Keratinocyte (primary cell): Measurements from ENCODE around the gene GPR180. TPM values are rescaled to one million over a fixed set of nuclear protein-coding genes. Genes with fewer than 3 reads are reported as not detected.

Experiments used
- DNase-seq: peaks from one replicate; pipeline ENCODE4 v3.0.0-alpha.2; 2011; ENCODE audit warnings: low read depth, missing footprints, low spot score
- FAIRE-seq: peaks from 2 replicates; lab custom pipeline; 2011; peaks lifted over from hg19 to GRCh38; lab: Jason Lieb, UNC
- H2AFZ ChIP-seq: 2 replicates; pipeline ENCODE4 v1.6.0; 2012; ENCODE audit warnings: low read length, control low read depth, inconsistent platforms; ENCODE audit not compliant: control insufficient read depth
- H3K27ac ChIP-seq: 2 replicates; pipeline ENCODE4 v1.5.1; 2011; ENCODE audit warnings: low read length; ENCODE audit not compliant: control insufficient read depth, insufficient read depth
- H3K27me3 ChIP-seq: 3 replicates; pipeline ENCODE4 v1.6.0; 2011; ENCODE audit warnings: low read length; ENCODE audit not compliant: control insufficient read depth, insufficient read depth; ENCODE audit errors: extremely low read depth
- H3K36me3 ChIP-seq, 2 experiments: 2 replicates in 1 of 2; 3 replicates in 1 of 2; pipeline ENCODE4 v1.5.1; 2011; ENCODE audit warnings: low read length in 2 of 2, mild to moderate bottlenecking in 1 of 2; ENCODE audit not compliant: control insufficient read depth in 2 of 2, insufficient read depth in 2 of 2; ENCODE audit errors: extremely low read depth in 1 of 2
- H3K4me1 ChIP-seq: 3 replicates; pipeline ENCODE4 v1.5.1; 2011; ENCODE audit warnings: low read length; ENCODE audit not compliant: control insufficient read depth, insufficient read depth; ENCODE audit errors: extremely low read depth
- H3K4me2 ChIP-seq: 3 replicates; pipeline ENCODE4 v1.6.0; 2011; ENCODE audit warnings: low read depth, low read length; ENCODE audit not compliant: control insufficient read depth, insufficient read depth; ENCODE audit errors: extremely low read depth
- H3K4me3 ChIP-seq, 3 experiments: fragments of 200-600 bp in 1 of 3; sonication (generic) in 1 of 3; 2 replicates in 2 of 3; 3 replicates in 1 of 3; pipeline ENCODE4 v1.5.1; 2011 to 2016; ENCODE audit warnings: low read length in 3 of 3, mild to moderate bottlenecking in 3 of 3, control low read depth in 2 of 3, inconsistent platforms in 1 of 3, low read depth in 1 of 3, mixed read lengths in 1 of 3, mixed run types in 1 of 3, moderate library complexity in 1 of 3; ENCODE audit not compliant: control insufficient read depth in 2 of 3, insufficient read depth in 2 of 3; ENCODE audit errors: extremely low read depth in 1 of 3
- H3K79me2 ChIP-seq: 2 replicates; pipeline ENCODE4 v1.6.0; 2012; ENCODE audit warnings: low read length; ENCODE audit not compliant: control insufficient read depth, insufficient read depth
- H3K9ac ChIP-seq: 3 replicates; pipeline ENCODE4 v1.6.0; 2011; ENCODE audit warnings: low read length; ENCODE audit not compliant: control insufficient read depth, insufficient read depth; ENCODE audit errors: extremely low read depth
- H3K9me1 ChIP-seq: 3 replicates; pipeline ENCODE4 v1.6.0; 2011; ENCODE audit warnings: low read length; ENCODE audit not compliant: control insufficient read depth, insufficient read depth; ENCODE audit errors: extremely low read depth
- H3K9me3 ChIP-seq: 2 replicates; pipeline ENCODE4 v1.5.1; 2012; ENCODE audit warnings: low read depth, low read length; ENCODE audit not compliant: control insufficient read depth
- H4K20me1 ChIP-seq: 3 replicates; pipeline ENCODE4 v1.6.0; 2011; ENCODE audit warnings: low read length; ENCODE audit not compliant: control insufficient read depth, insufficient read depth; ENCODE audit errors: extremely low read depth
- EZH2 ChIP-seq: IDR thresholded peaks from one replicate; pipeline ENCODE4 v1.6.1; 2012; ENCODE audit warnings: inconsistent platforms, mild to moderate bottlenecking, low read length, moderate library complexity
- dilution Hi-C: fragments of 300-500 bp; cut with MboI; formaldehyde crosslinking; loops from one replicate; pipeline ENCODE4 v1.7.0; 2020; ENCODE audit warnings: low sequenced_read_pairs; ENCODE audit not compliant: extremely low pct_ligation_motif_present
- polyA plus RNA-seq, 5 experiments: library from polyadenylated mRNA; depleted of rRNA in 3 of 5; stranded (reverse) in 3 of 5; stranded (forward) in 1 of 5; unstranded in 1 of 5; fragments of >200 nt; gene quantifications; 1 replicate in 1 of 5; 2 replicates in 3 of 5; 3 replicates in 1 of 5; pipeline versions ENCODE4 v1.2.1 to v1.2.3, GENCODE V29; 2011 to 2012; ENCODE audit warnings: missing spikeins in 2 of 5, low read depth in 1 of 5, low replicate concordance in 1 of 5
- TF ChIP-seq, protein P1 (sequence below), 3 experiments: IDR thresholded peaks in 1 of 3; conservative IDR thresholded peaks in 1 of 3; optimal IDR thresholded peaks in 1 of 3; 2 replicates in 2 of 3; 3 replicates in 1 of 3; pipeline versions ENCODE3 to v1.5.1; 2011; ENCODE audit warnings: low read length in 3 of 3, mild to moderate bottlenecking in 3 of 3, moderate library complexity in 2 of 3, control low read depth in 1 of 3, inconsistent platforms in 1 of 3; ENCODE audit not compliant: insufficient read depth in 2 of 3; ENCODE audit errors: extremely low read depth in 1 of 3

The GPR180 gene
- polyA plus RNA-seq, 1 donor (not counting 4 experiments of a cell fraction or from before 2014, with no cell fraction given): 9.9 TPM

DNA sequence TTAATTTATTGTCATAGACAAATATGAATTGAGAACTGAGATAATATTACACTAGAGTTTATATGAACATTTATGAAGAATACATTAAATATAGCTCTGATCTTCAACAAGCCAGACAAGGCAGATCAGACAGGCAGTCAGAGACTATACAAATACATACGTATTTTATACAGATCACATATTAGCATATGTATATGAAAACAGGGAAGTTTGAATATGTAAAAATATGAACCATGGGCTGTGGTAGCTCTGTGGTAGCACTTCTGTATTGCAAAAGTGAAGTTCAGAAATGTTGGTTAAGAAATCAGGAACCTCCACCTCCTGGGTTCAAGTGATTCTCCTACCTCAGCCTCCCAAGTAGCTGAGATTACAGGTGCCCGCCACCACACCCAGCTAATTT lies 20.7 kb downstream of the GPR180 start:
- Histone ChIP-seq H3K36me3 (peaks cover 13 to 14% of the 10 kb centered on the region in 2 experiments), H2AFZ (no peak overlapping the region), H3K79me2 (no peaks in the 10 kb centered on the region), H4K20me1 (no peaks in the 10 kb centered on the region), H3K9me3 (no peaks in the 10 kb centered on the region), H3K4me3 (no peak overlapping the region), H3K27me3 (no peaks in the 10 kb centered on the region), H3K4me1 (no peaks in the 10 kb centered on the region), H3K9ac (no peak overlapping the region), H3K9me1 (no peaks in the 10 kb centered on the region), H3K4me2 (no peak overlapping the region), H3K27ac (no peak overlapping the region)
- dilution Hi-C loops: no loop called here
- no peak for DNase-seq
- FAIRE-seq: no peak
- TF ChIP-seq, protein P1, sequence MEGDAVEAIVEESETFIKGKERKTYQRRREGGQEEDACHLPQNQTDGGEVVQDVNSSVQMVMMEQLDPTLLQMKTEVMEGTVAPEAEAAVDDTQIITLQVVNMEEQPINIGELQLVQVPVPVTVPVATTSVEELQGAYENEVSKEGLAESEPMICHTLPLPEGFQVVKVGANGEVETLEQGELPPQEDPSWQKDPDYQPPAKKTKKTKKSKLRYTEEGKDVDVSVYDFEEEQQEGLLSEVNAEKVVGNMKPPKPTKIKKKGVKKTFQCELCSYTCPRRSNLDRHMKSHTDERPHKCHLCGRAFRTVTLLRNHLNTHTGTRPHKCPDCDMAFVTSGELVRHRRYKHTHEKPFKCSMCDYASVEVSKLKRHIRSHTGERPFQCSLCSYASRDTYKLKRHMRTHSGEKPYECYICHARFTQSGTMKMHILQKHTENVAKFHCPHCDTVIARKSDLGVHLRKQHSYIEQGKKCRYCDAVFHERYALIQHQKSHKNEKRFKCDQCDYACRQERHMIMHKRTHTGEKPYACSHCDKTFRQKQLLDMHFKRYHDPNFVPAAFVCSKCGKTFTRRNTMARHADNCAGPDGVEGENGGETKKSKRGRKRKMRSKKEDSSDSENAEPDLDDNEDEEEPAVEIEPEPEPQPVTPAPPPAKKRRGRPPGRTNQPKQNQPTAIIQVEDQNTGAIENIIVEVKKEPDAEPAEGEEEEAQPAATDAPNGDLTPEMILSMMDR (optimal IDR thresholded peaks at IDR 0.05 in 1 of 3, IDR thresholded peaks at IDR 0.05 in 1 of 3, conservative IDR thresholded peaks at IDR 0.05 in 1 of 3; ENCODE audit: extremely low read depth in 1 of 3, insufficient read depth in 2 of 3, low read length in 3 of 3): no peak
- TF ChIP-seq EZH2: no peak

DNA sequence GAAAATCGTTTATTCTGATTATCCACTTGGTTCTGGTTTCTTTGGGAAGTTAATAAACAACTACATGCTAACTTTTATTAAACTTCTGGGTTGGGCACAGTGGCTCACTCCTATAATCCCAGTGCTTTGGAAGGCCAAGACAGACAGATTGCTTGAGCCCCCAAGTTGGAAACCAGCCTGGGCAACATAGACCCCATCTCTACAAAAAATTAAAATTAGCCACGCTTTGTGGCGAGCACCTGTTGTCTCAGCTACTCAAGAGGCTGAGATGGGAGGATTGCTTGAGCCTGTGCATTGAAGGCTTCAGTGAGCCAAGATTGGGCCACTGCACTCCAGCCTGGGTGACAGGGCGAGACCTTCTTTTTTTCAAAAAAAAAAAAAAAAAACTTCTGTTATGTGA lies 21.7 kb downstream of the GPR180 start:
- Histone ChIP-seq H3K4me1 (no peaks in the 10 kb centered on the region), H3K4me3 (no peak overlapping the region), H3K9me3 (no peaks in the 10 kb centered on the region), H3K27ac (no peak overlapping the region), H3K27me3 (no peaks in the 10 kb centered on the region), H3K36me3 (peaks cover 13 to 14% of the 10 kb centered on the region in 2 experiments), H4K20me1 (no peaks in the 10 kb centered on the region), H3K79me2 (no peaks in the 10 kb centered on the region), H2AFZ (no peak overlapping the region), H3K9ac (no peak overlapping the region), H3K4me2 (no peak overlapping the region), H3K9me1 (no peaks in the 10 kb centered on the region)
- dilution Hi-C loops: no loop called here
- TF ChIP-seq EZH2: no peak
- TF ChIP-seq, protein P1 (optimal IDR thresholded peaks at IDR 0.05 in 1 of 3, IDR thresholded peaks at IDR 0.05 in 1 of 3, conservative IDR thresholded peaks at IDR 0.05 in 1 of 3; ENCODE audit: extremely low read depth in 1 of 3, insufficient read depth in 2 of 3, low read length in 3 of 3): no peak
- FAIRE-seq (no peak), DNase-seq (no peak)
